GM23338 (cell line): Measurements from ENCODE around the gene ENPP4. TPM values are rescaled to one million over a fixed set of nuclear protein-coding genes. Genes with fewer than 3 reads are reported as not detected.

Experiments used
- ATAC-seq: fragments of 200-7000 bp; cut with Tn5 transposase; 3 replicates; pipeline ENCODE4 v1.9.1; 2020
- DNase-seq: peaks from one replicate; pipeline ENCODE4 v3.0.0-alpha.2; 2015; ENCODE audit warnings: low spot score
- H2AFZ ChIP-seq: fragments of 200-600 bp; sonication (generic); 2 replicates; pipeline ENCODE4 v1.8.0; 2016; ENCODE audit warnings: antibody characterized with exemption, mild to moderate bottlenecking, moderate library complexity
- H3F3A ChIP-seq: fragments of 200-600 bp; sonication (generic); replicated peaks from 2 replicates; pipeline ENCODE4 v1.8.0; 2017; ENCODE audit warnings: antibody characterized with exemption, mixed run types, low read depth
- H3K27ac ChIP-seq: fragments of 200-600 bp; sonication (generic); 2 replicates; pipeline ENCODE4 v1.6.1; 2016; ENCODE audit warnings: low read depth
- H3K27me3 ChIP-seq: fragments of 200-600 bp; sonication (generic); 2 replicates; pipeline ENCODE4 v1.8.0; 2016; ENCODE audit warnings: mild to moderate bottlenecking, mixed run types, moderate library complexity; ENCODE audit not compliant: insufficient read depth
- H3K36me3 ChIP-seq: fragments of 200-600 bp; sonication (generic); 2 replicates; pipeline ENCODE4 v1.8.0; 2016; ENCODE audit warnings: mild to moderate bottlenecking; ENCODE audit not compliant: insufficient read depth
- H3K4me1 ChIP-seq: fragments of 200-600 bp; sonication (generic); 2 replicates; pipeline ENCODE4 v1.8.0; 2016; ENCODE audit warnings: mild to moderate bottlenecking, moderate library complexity; ENCODE audit not compliant: insufficient read depth
- H3K4me2 ChIP-seq: fragments of 200-600 bp; sonication (generic); 2 replicates; pipeline ENCODE4 v1.7.1; 2017; ENCODE audit warnings: mixed run types
- H3K4me3 ChIP-seq: fragments of 200-600 bp; sonication (generic); 2 replicates; pipeline ENCODE4 v1.6.1; 2016; ENCODE audit warnings: mixed run types
- H3K79me2 ChIP-seq: fragments of 200-600 bp; sonication (generic); replicated peaks from 2 replicates; pipeline ENCODE4 v1.8.0; 2017; ENCODE audit warnings: mild to moderate bottlenecking; ENCODE audit not compliant: insufficient read depth
- H3K9me2 ChIP-seq: fragments of 200-600 bp; sonication (generic); 2 replicates; pipeline ENCODE4 v1.8.0; 2017; ENCODE audit not compliant: insufficient read depth
- H4K20me1 ChIP-seq: fragments of 200-600 bp; sonication (generic); replicated peaks from 2 replicates; pipeline ENCODE4 v1.8.0; 2017; ENCODE audit warnings: mild to moderate bottlenecking; ENCODE audit not compliant: insufficient read depth
- H3K27ac Mint-ChIP-seq: 2 replicates; pipeline ENCODE4 v1.8.0; 2020; ENCODE audit warnings: inconsistent platforms, mild to moderate bottlenecking, moderate library complexity, mixed read lengths
- H3K27me3 Mint-ChIP-seq: 3 replicates; pipeline ENCODE4 v1.8.0; 2022; ENCODE audit warnings: low read depth, mild to moderate bottlenecking, moderate library complexity, mixed read lengths, inconsistent platforms; ENCODE audit not compliant: insufficient read depth, poor library complexity
- H3K36me3 Mint-ChIP-seq: 3 replicates; pipeline ENCODE4 v1.8.0; 2021; ENCODE audit warnings: low read depth, mild to moderate bottlenecking, inconsistent platforms, moderate library complexity, mixed read lengths
- H3K4me1 Mint-ChIP-seq: 3 replicates; pipeline ENCODE4 v1.8.0; 2020; ENCODE audit warnings: mild to moderate bottlenecking, inconsistent platforms, mixed read lengths
- H3K4me3 Mint-ChIP-seq: 3 replicates; pipeline ENCODE4 v1.8.0; 2021; ENCODE audit warnings: moderate library complexity, mild to moderate bottlenecking, inconsistent platforms, mixed read lengths
- H3K9me3 Mint-ChIP-seq: 3 replicates; pipeline ENCODE4 v1.8.0; 2020; ENCODE audit warnings: moderate library complexity, mild to moderate bottlenecking, inconsistent platforms, mixed read lengths
- CREB1 ChIP-seq: fragments of 250-450 bp; sonication (Bioruptor Pico); IDR thresholded peaks from 2 replicates; pipeline ENCODE4 v1.5.0; 2020; ENCODE audit warnings: low read depth, mild to moderate bottlenecking, moderate library complexity
- CTCF ChIP-seq, 2 experiments: fragments of 200-600 bp in 1 of 2; sonication (generic) in 1 of 2; conservative IDR thresholded peaks; 2 replicates each; pipeline versions ENCODE4 v1.5.1 to v1.6.1; 2016 to 2017; ENCODE audit warnings: antibody characterized with exemption in 2 of 2, low read depth in 2 of 2, mild to moderate bottlenecking in 2 of 2, moderate library complexity in 1 of 2
- ETS1 ChIP-seq: IDR thresholded peaks from 2 replicates; pipeline ENCODE4 v1.6.1; 2016; ENCODE audit warnings: antibody characterized with exemption
- EZH2 ChIP-seq: fragments of 200-600 bp; sonication (generic); IDR thresholded peaks from one replicate; pipeline ENCODE4 v1.8.0; 2017; ENCODE audit warnings: antibody characterized with exemption, mild to moderate bottlenecking, low read depth; ENCODE audit not compliant: unreplicated experiment
- EZH2phosphoT487 ChIP-seq: fragments of 200-600 bp; sonication (generic); IDR thresholded peaks from one replicate; pipeline ENCODE4 v1.8.1; 2018; ENCODE audit warnings: antibody characterized with exemption; ENCODE audit not compliant: unreplicated experiment
- JUNB ChIP-seq: IDR thresholded peaks from one replicate; pipeline ENCODE4 v1.6.1; 2016; ENCODE audit warnings: antibody characterized with exemption; ENCODE audit not compliant: unreplicated experiment
- NANOG ChIP-seq: IDR thresholded peaks from 2 replicates; pipeline ENCODE4 v1.6.1; 2016; ENCODE audit warnings: antibody characterized with exemption, borderline replicate concordance
- POLR2AphosphoS5 ChIP-seq: IDR thresholded peaks from 2 replicates; pipeline ENCODE4 v1.6.1; 2016; ENCODE audit warnings: antibody characterized with exemption, low read depth
- REST ChIP-seq: IDR thresholded peaks from one replicate; pipeline ENCODE4 v1.6.1; 2018; ENCODE audit warnings: antibody characterized with exemption; ENCODE audit not compliant: unreplicated experiment
- STAT1 ChIP-seq: IDR thresholded peaks from one replicate; pipeline ENCODE4 v1.6.1; 2016; ENCODE audit warnings: antibody characterized with exemption; ENCODE audit not compliant: unreplicated experiment
- ZNF114 ChIP-seq: fragments of 250-450 bp; sonication (Bioruptor Pico); IDR thresholded peaks from 2 replicates; pipeline ENCODE4 v1.5.0; 2020; ENCODE audit warnings: mild to moderate bottlenecking, moderate library complexity
- ZNF331 ChIP-seq: fragments of 250-450 bp; sonication (Bioruptor Pico); IDR thresholded peaks from 2 replicates; pipeline ENCODE4 v1.5.0; 2020; ENCODE audit warnings: low read depth, mild to moderate bottlenecking, moderate library complexity
- ZNF462 ChIP-seq: fragments of 250-450 bp; sonication (Bioruptor Pico); IDR thresholded peaks from 2 replicates; pipeline ENCODE4 v1.5.0; 2020; ENCODE audit warnings: mild to moderate bottlenecking, moderate library complexity
- polyA plus RNA-seq: library from polyadenylated mRNA; unstranded; fragments of >200 nt; fragmentation: Nextera tagmentation; extraction: Ambion mirVana; gene quantifications from 2 replicates; pipeline ENCODE4 v1.2.1, GENCODE V29; 2016
- total RNA-seq: library from RNA; depleted of rRNA; stranded (reverse); fragments of >200 nt; shearing (Covaris generic); gene quantifications from 2 replicates; pipeline ENCODE4 v1.2.3, GENCODE V29; 2014

ENPP4 gene
- total and polyA plus RNA-seq, 2 experiments from 2014 or later = 2.2 to 4.4 TPM

- Histone ChIP-seq H3K4me2 (no peak overlapping the region), H3F3A (no peaks in the 10 kb centered on the region), H3K79me2 (no peaks in the 10 kb centered on the region), H3K4me3 (no peak overlapping the region), H2AFZ (no peak overlapping the region), H3K9me2 (no peaks in the 10 kb centered on the region; the same call in 1 of the 2 replicates), H4K20me1 (no peaks in the 10 kb centered on the region), H3K27me3 (no peaks in the 10 kb centered on the region), H3K36me3 (no peaks in the 10 kb centered on the region), H3K27ac (no peak overlapping the region), H3K4me1 (no peaks in the 10 kb centered on the region)
- no peak overlapping the region for H3K27ac Mint-ChIP-seq
- H3K27me3 Mint-ChIP-seq = peaks cover 2% of the 10 kb centered on the region
- TF ChIP-seq ZNF462 (CRISPR knock-in tag) = no peak
- no peak for TF ChIP-seq EZH2
- no peak for TF ChIP-seq NANOG
- TF ChIP-seq STAT1 = no peak
- no peak for TF ChIP-seq ZNF114 (CRISPR knock-in tag)
- no peak for TF ChIP-seq JUNB
- TF ChIP-seq CREB1 = no peak
- no peak for TF ChIP-seq EZH2phosphoT487
- TF ChIP-seq CTCF (conservative IDR thresholded peaks at IDR 0.05; ENCODE audit: low read depth in 2 of 2) = no peak
- no peak for TF ChIP-seq ETS1
- no peak for TF ChIP-seq REST
- TF ChIP-seq ZNF331 (CRISPR knock-in tag) = no peak
- no peak for TF ChIP-seq POLR2AphosphoS5
- H3K4me1 Mint-ChIP-seq = no peaks in the 10 kb centered on the region
- H3K9me3 Mint-ChIP-seq = peaks cover 16% of the 10 kb centered on the region
- ATAC-seq = no peak
- no peak for DNase-seq
- peaks cover 11% of the 10 kb centered on the region for H3K36me3 Mint-ChIP-seq
- no peak overlapping the region for H3K4me3 Mint-ChIP-seq
Observed at GRCh38 chr6:46099952-46100351, 29.8 kb upstream of the ENPP4 start.
